Aorta (tissue), 5 donors: Measurements from ENCODE around the gene FLT3. TPM values are rescaled to one million over a fixed set of nuclear protein-coding genes. Genes with fewer than 3 reads are reported as not detected.
"Not testable (repeated sequence)": the region's sequence is repeated elsewhere in the genome, so short reads cannot be mapped to it uniquely, and the experiment has no call there.

Experiments used
- ATAC-seq: fragments of 200-7000 bp; cut with Tn5 transposase; one replicate; pipeline ENCODE4 v1.9.1; 2022; ENCODE audit warnings: moderate library complexity; ENCODE audit not compliant: low FRiP score
- DNase-seq, 2 donors: peaks; one replicate each; pipeline ENCODE4 v3.0.0-alpha.2; 2020
- H3K27ac ChIP-seq, 2 donors: one replicate each; pipeline ENCODE4 v1.5.1; 2013; ENCODE audit warnings: low read length in 2 of 2, mild to moderate bottlenecking in 2 of 2, moderate library complexity in 2 of 2, control low read depth in 1 of 2, inconsistent platforms in 1 of 2, low read depth in 1 of 2
- H3K27me3 ChIP-seq, 2 donors: one replicate each; pipeline ENCODE4 v1.6.1; 2013; ENCODE audit warnings: control low read depth in 1 of 2, low read length in 1 of 2, mild to moderate bottlenecking in 1 of 2, moderate library complexity in 1 of 2; ENCODE audit not compliant: insufficient read depth in 2 of 2, control insufficient read depth in 1 of 2
- H3K36me3 ChIP-seq, 2 donors: one replicate each; pipeline ENCODE4 v1.6.1; 2013; ENCODE audit warnings: control low read depth in 1 of 2, low read length in 1 of 2, mild to moderate bottlenecking in 1 of 2; ENCODE audit not compliant: insufficient read depth in 2 of 2, control insufficient read depth in 1 of 2
- H3K4me1 ChIP-seq, 2 donors: one replicate each; pipeline ENCODE4 v1.6.1; 2013; ENCODE audit warnings: low read length in 2 of 2, control low read depth in 1 of 2, mild to moderate bottlenecking in 1 of 2, moderate library complexity in 1 of 2; ENCODE audit not compliant: insufficient read depth in 2 of 2, control insufficient read depth in 1 of 2
- H3K4me3 ChIP-seq, 2 donors: one replicate each; pipeline ENCODE4 v1.5.1; 2013; ENCODE audit warnings: low read length in 2 of 2, control low read depth in 1 of 2, mild to moderate bottlenecking in 1 of 2
- H3K9me3 ChIP-seq: one replicate; pipeline ENCODE4 v1.6.1; 2013; ENCODE audit warnings: mild to moderate bottlenecking, low read length; ENCODE audit not compliant: control insufficient read depth
- WGBS, 2 donors: extraction: QIAGEN DNeasy Blood & Tissue Kit; methylation state at CpG; one replicate each; pipeline ENCODE4 v1.1.7; 2013; 5-methylcytosine and 5-hydroxymethylcytosine counted together
- intact Hi-C, 2 donors: fragments of 100-400 bp; cut with DNase I; formaldehyde crosslinking; loops; one replicate each; pipeline versions ENCODE4 v1.14.2 to v1.15.0; 2022
- long read RNA-seq, 2 donors: library from polyadenylated mRNA; unstranded; transcript quantifications; one replicate each; pipeline ENCODE4 v2.0.0, GENCODE V29; 2020 to 2021
- polyA plus RNA-seq, 2 donors: library from polyadenylated mRNA; stranded (reverse); fragments of 200-250 nt; gene quantifications; one replicate each; pipeline ENCODE4 v1.2.3, GENCODE V29; 2013
- total RNA-seq, 2 donors: library from RNA; stranded (reverse); fragmentation: NEBNext Ultra II Directional; extraction: Animal tissue kit (Norgen Biotek cat#: 25700); gene quantifications; one replicate each; pipeline ENCODE4 v1.2.1, GENCODE V29; 2021
- donor health status: healthy with polysubstance abuse.
- donor health status: Bipolar disorder and iron deficiency.
- donor health status: DM: no; HTN: no; CAD: no.
- donor health status: DM: no; HTN: no; CAD: no.
- donor health status: DM: yes; HTN: yes; CAD: no.

The FLT3 gene
- under 1 TPM; 0.30 to 0.52 TPM for total RNA-seq
- under 1 TPM; 0.13 to 0.50 TPM for polyA plus RNA-seq
- long read RNA-seq, donor 1, partial matches to known transcripts = 1 of 1 reads
- long read RNA-seq, donor 1, other reads (novel, unspliced or antisense) = 0 of 1 reads
- long read RNA-seq, donor 2, partial matches to known transcripts = 1 of 1 reads
- long read RNA-seq, donor 2, other reads (novel, unspliced or antisense) = 0 of 1 reads

GRCh38 chr13:28100150-28101121 lies at the start of gene FLT3:
TSS of gene FLT3 (minus strand) at chr13:28100576. CDS start at chr13:28100510, 66 bp downstream.
- no peak for ATAC-seq
- DNase-seq = no peak
- Histone ChIP-seq H3K4me1 (no peaks in the 10 kb centered on the region), H3K4me3 (peak within 1 kb of the TSS in 1 of 2 donors; percentile 37), H3K36me3 (no peaks in the 10 kb centered on the region), H3K27ac (no peak within 1 kb of the TSS), H3K9me3 (no peaks in the 10 kb centered on the region), H3K27me3 (peaks cover 0 to 2% of the 10 kb centered on the region in 2 donors)
- 1% methylated on average over 88 to 106 of the region's 106 CpGs for WGBS, 2 donors
- intact Hi-C loops = no loop called here

GRCh38 chr13:28147495-28147894 lies 47.1 kb upstream of the FLT3 start:
- H3K27ac ChIP-seq = no peak overlapping the region
- intact Hi-C loops = no loop called here
- H3K27me3 ChIP-seq = no peaks in the 10 kb centered on the region
- ATAC-seq (no peak), DNase-seq (no peak)
- no peaks in the 10 kb centered on the region for H3K36me3 ChIP-seq
- 90 to 91% methylated on average over 1 of the region's 1 CpG for WGBS, 2 donors
- no peak overlapping the region for H3K4me3 ChIP-seq
- H3K9me3 ChIP-seq = no peaks in the 10 kb centered on the region
- no peaks in the 10 kb centered on the region for H3K4me1 ChIP-seq

- H3K4me1 ChIP-seq = no peaks in the 10 kb centered on the region
- DNase-seq (no peak), ATAC-seq (no peak)
- H3K4me3 ChIP-seq = no peak overlapping the region
- H3K36me3 ChIP-seq = no peaks in the 10 kb centered on the region
- WGBS, 2 donors = 97 to 98% methylated on average over 6 of the region's 6 CpGs
- H3K27ac ChIP-seq = no peak overlapping the region
- H3K27me3 ChIP-seq = no peaks in the 10 kb centered on the region
- no peaks in the 10 kb centered on the region for H3K9me3 ChIP-seq
- intact Hi-C loops = no loop called here
These were observed 44.7 kb upstream of the FLT3 start for GRCh38 chr13:28145049-28145448.

- H3K9me3 ChIP-seq, DNase-seq, H3K36me3 ChIP-seq, intact Hi-C loops, H3K27ac ChIP-seq, H3K4me3 ChIP-seq, H3K27me3 ChIP-seq, ATAC-seq, H3K4me1 ChIP-seq: not testable (repeated sequence)
- WGBS, 2 donors = 84 to 90% methylated on average over 10 of the region's 10 CpGs
These were observed 41.2 kb upstream of the FLT3 start for GRCh38 chr13:28141542-28141941.

GRCh38 chr13:28140433-28141125 lies 40.2 kb upstream of the FLT3 start:
- no peaks in the 10 kb centered on the region for H3K36me3 ChIP-seq
- H3K27me3 ChIP-seq = no peaks in the 10 kb centered on the region
- H3K4me1 ChIP-seq = no peaks in the 10 kb centered on the region
- 74 to 75% methylated on average over 10 of the region's 10 CpGs for WGBS, 2 donors
- DNase-seq = no peak
- no peak overlapping the region for H3K27ac ChIP-seq
- H3K9me3 ChIP-seq = no peaks in the 10 kb centered on the region
- no peak overlapping the region for H3K4me3 ChIP-seq
- ATAC-seq = no peak
- intact Hi-C loops = no loop called here

- H3K27ac ChIP-seq = peak overlapping the region; percentile 45 to 73
- peak overlapping the region; percentile 80 to 90 for H3K4me3 ChIP-seq
- WGBS, 2 donors = 0 to 1% methylated on average over 46 to 60 of the region's 60 CpGs
- no peaks in the 10 kb centered on the region for H3K4me1 ChIP-seq
- H3K9me3 ChIP-seq = no peaks in the 10 kb centered on the region
- intact Hi-C loops = no loop called here
- peak; percentile 88 to 94 for DNase-seq
- ATAC-seq = peak; percentile 88
- H3K36me3 ChIP-seq = no peaks in the 10 kb centered on the region
- H3K27me3 ChIP-seq = no peaks in the 10 kb centered on the region
These were observed 38.5 kb upstream of the FLT3 start for GRCh38 chr13:28138756-28139470.

GRCh38 chr13:28138012-28138755 lies 37.8 kb upstream of the FLT3 start, which contains the start of gene PAN3:
TSS of gene PAN3 (plus strand) at chr13:28138545. CDS start at chr13:28138658, 113 bp downstream.
- Histone ChIP-seq H3K4me1 (no peaks in the 10 kb centered on the region), H3K36me3 (no peaks in the 10 kb centered on the region), H3K9me3 (no peaks in the 10 kb centered on the region), H3K27me3 (no peaks in the 10 kb centered on the region), H3K4me3 (peak within 1 kb of the TSS; percentile 80 to 90), H3K27ac (peak within 1 kb of the TSS; percentile 45 to 73)
- DNase-seq = peak; percentile 96 to 98
- intact Hi-C loops = no loop called here
- peak; percentile 93 for ATAC-seq
- WGBS, 2 donors = 0% methylated on average over 58 to 84 of the region's 84 CpGs
